HCT116 (cell line): ENCODE data around the gene SEPTIN5. TPM values are rescaled to one million over a fixed set of nuclear protein-coding genes. Genes with fewer than 3 reads are reported as not detected.

Source experiments
- ATAC-seq: fragments of 200-7000 bp; cut with Tn5 transposase; 2 replicates; pipeline ENCODE4 v1.9.1; 2020; ENCODE audit warnings: mild to moderate bottlenecking, moderate library complexity
- BruUV-seq: library from RNA; stranded (reverse); fragments of 400-500 nt; replicated peaks from 2 replicates; lab custom pipeline; 2021; lab: Mats Ljungman, UMichigan
- CTCF ChIA-PET: fragments of 300-600 bp; sonication (Branson Sonifier 250); formaldehyde crosslinking; loops from one replicate; lab custom pipeline; 2021; ENCODE audit warnings: antibody characterized with exemption; lab: Charles Lee
- POLR2A ChIA-PET: fragments of 300-600, 350-600 bp; sonication (Branson Sonifier 250); formaldehyde crosslinking; loops from one replicate; lab custom pipeline; 2021; ENCODE audit warnings: antibody characterized with exemption; lab: Charles Lee
- RAD21 ChIA-PET, 2 experiments: fragments of 300-600 bp; sonication (Branson Sonifier 250); formaldehyde crosslinking; loops; one replicate each; lab custom pipeline; 2023; ENCODE audit warnings: low total read pairs in 2 of 2; ENCODE audit not compliant: uncharacterized antibody in 2 of 2, unreplicated experiment in 2 of 2, low non-redundant PET in 1 of 2; lab: Charles Lee
- DNase-seq: peaks from one replicate; pipeline ENCODE4 v3.0.0-alpha.2; 2010; ENCODE audit warnings: low read depth, low spot score
- H2AFZ ChIP-seq: fragments of 200-600 bp; shearing (Covaris generic), sonication (generic); 2 replicates; pipeline ENCODE4 v1.6.1; 2017; ENCODE audit warnings: low read depth, mixed run types, mixed read lengths, antibody characterized with exemption, low read length; ENCODE audit not compliant: poor library complexity, severe bottlenecking
- H3K27ac ChIP-seq: 2 replicates; pipeline ENCODE4 v1.5.1; 2012; ENCODE audit warnings: low read depth, low read length
- H3K27me3 ChIP-seq: fragments of 200-600 bp; sonication (generic); 2 replicates; pipeline ENCODE4 v1.6.1; 2016; ENCODE audit warnings: mixed run types, low read length, mixed read lengths; ENCODE audit not compliant: insufficient read depth
- H3K36me3 ChIP-seq, 2 experiments: fragments of 200-500 bp in 1 of 2; fragments of 200-600 bp in 1 of 2; sonication (Bioruptor generic) in 1 of 2; sonication (generic) in 1 of 2; 2 replicates each; pipeline versions ENCODE4 v1.5.1 to v1.6.1; 2014 to 2016; ENCODE audit warnings: low read length in 2 of 2, inconsistent platforms in 1 of 2, mixed read lengths in 1 of 2, mixed run types in 1 of 2; ENCODE audit not compliant: insufficient read depth in 2 of 2, control insufficient read depth in 1 of 2
- H3K4me1 ChIP-seq, 2 experiments: fragments of 200-600 bp in 1 of 2; sonication (generic) in 1 of 2; 2 replicates each; pipeline versions ENCODE4 v1.5.1 to v1.6.1; 2012 to 2017; ENCODE audit warnings: low read length in 2 of 2, inconsistent platforms in 1 of 2, mild to moderate bottlenecking in 1 of 2, mixed read lengths in 1 of 2, mixed run types in 1 of 2, moderate library complexity in 1 of 2; ENCODE audit not compliant: insufficient read depth in 2 of 2, control insufficient read depth in 1 of 2
- H3K4me2 ChIP-seq: fragments of 200-600 bp; sonication (generic); 2 replicates; pipeline ENCODE4 v1.6.1; 2017; ENCODE audit warnings: mixed run types, low read length, mixed read lengths
- H3K4me3 ChIP-seq, 2 experiments: fragments of 200-600 bp in 1 of 2; sonication (generic) in 1 of 2; replicated peaks in 1 of 2; 2 replicates each; pipeline ENCODE4 v1.5.1; 2011 to 2016; ENCODE audit warnings: low read length in 2 of 2, control low read depth in 1 of 2, low read depth in 1 of 2, mild to moderate bottlenecking in 1 of 2, mixed read lengths in 1 of 2, mixed run types in 1 of 2
- H3K79me2 ChIP-seq: fragments of 200-600 bp; sonication (generic); 2 replicates; pipeline ENCODE4 v1.6.1; 2017; ENCODE audit warnings: mild to moderate bottlenecking, mixed run types, low read length, moderate library complexity, mixed read lengths; ENCODE audit not compliant: insufficient read depth
- H3K9ac ChIP-seq: fragments of 200-600 bp; sonication (generic); 2 replicates; pipeline ENCODE4 v1.6.1; 2016; ENCODE audit warnings: low read length, mixed read lengths
- H3K9me2 ChIP-seq: fragments of 200-600 bp; sonication (generic), shearing (Covaris generic); 2 replicates; pipeline ENCODE4 v1.6.1; 2017; ENCODE audit warnings: mixed run types, mild to moderate bottlenecking, moderate library complexity; ENCODE audit not compliant: insufficient read depth
- H3K9me3 ChIP-seq, 2 experiments: fragments of 200-500 bp in 1 of 2; fragments of 200-600 bp in 1 of 2; sonication (Bioruptor generic) in 1 of 2; sonication (generic) in 1 of 2; 2 replicates each; pipeline ENCODE4 v1.6.1; 2014 to 2017; ENCODE audit warnings: low read length in 2 of 2, mixed read lengths in 2 of 2, inconsistent platforms in 1 of 2, low read depth in 1 of 2, mild to moderate bottlenecking in 1 of 2, mixed run types in 1 of 2, moderate library complexity in 1 of 2; ENCODE audit not compliant: control insufficient read depth in 1 of 2, insufficient read depth in 1 of 2
- H4K20me1 ChIP-seq: fragments of 200-600 bp; sonication (generic), shearing (Covaris generic); 2 replicates; pipeline ENCODE4 v1.6.1; 2017; ENCODE audit warnings: mixed run types, mild to moderate bottlenecking, moderate library complexity; ENCODE audit not compliant: insufficient read depth
- ATF3 ChIP-seq: IDR thresholded peaks from 2 replicates; pipeline ENCODE4 v1.6.1; 2012
- CBX3 ChIP-seq: IDR thresholded peaks from 2 replicates; pipeline ENCODE4 v1.6.1; 2012; ENCODE audit warnings: low read depth
- CEBPB ChIP-seq: IDR thresholded peaks from 2 replicates; pipeline ENCODE4 v1.6.1; 2012; ENCODE audit warnings: low read depth
- CTCF ChIP-seq, 3 experiments: fragments of 200-600 bp in 1 of 3; sonication (generic) in 1 of 3; IDR thresholded peaks in 2 of 3; conservative IDR thresholded peaks in 1 of 3; 2 replicates each; pipeline ENCODE4 v1.5.1; 2012 to 2017; ENCODE audit warnings: low read depth in 2 of 3, low read length in 2 of 3, antibody characterized with exemption in 1 of 3, borderline replicate concordance in 1 of 3, control low read depth in 1 of 3, mild to moderate bottlenecking in 1 of 3, mixed read lengths in 1 of 3, mixed run types in 1 of 3, moderate library complexity in 1 of 3; ENCODE audit not compliant: insufficient read depth in 1 of 3
- EGR1 ChIP-seq: IDR thresholded peaks from 2 replicates; pipeline ENCODE4 v1.6.1; 2012; ENCODE audit warnings: low read depth
- EZH2 ChIP-seq: fragments of 200-600 bp; sonication (generic); IDR thresholded peaks from 2 replicates; pipeline ENCODE4 v1.6.1; 2017; ENCODE audit warnings: antibody characterized with exemption, mixed run types
- EZH2phosphoT487 ChIP-seq: fragments of 200-600 bp; IDR thresholded peaks from 2 replicates; pipeline ENCODE4 v1.6.1; 2018; ENCODE audit warnings: antibody characterized with exemption, borderline replicate concordance
- MAX ChIP-seq: IDR thresholded peaks from 2 replicates; pipeline ENCODE4 v1.6.1; 2012
- POLR2A ChIP-seq: IDR thresholded peaks from 2 replicates; pipeline ENCODE4 v1.7.0; 2011; ENCODE audit warnings: borderline replicate concordance; ENCODE audit not compliant: insufficient read depth, insufficient read length; ENCODE audit errors: extremely low read depth
- POLR2AphosphoS5 ChIP-seq: IDR thresholded peaks from 2 replicates; pipeline ENCODE4 v1.6.1; 2011; ENCODE audit warnings: mild to moderate bottlenecking, low read depth, low read length, moderate library complexity
- RAD21 ChIP-seq: IDR thresholded peaks from 2 replicates; pipeline ENCODE4 v1.6.1; 2012; ENCODE audit warnings: low read depth, mild to moderate bottlenecking
- SIN3A ChIP-seq: IDR thresholded peaks from 2 replicates; pipeline ENCODE4 v1.6.1; 2012; ENCODE audit warnings: low read depth
- SP1 ChIP-seq: IDR thresholded peaks from 2 replicates; pipeline ENCODE4 v1.6.1; 2012; ENCODE audit warnings: low read depth
- TCF7L2 ChIP-seq: IDR thresholded peaks from 2 replicates; pipeline ENCODE4 v1.7.0; 2011; ENCODE audit warnings: borderline replicate concordance, inconsistent platforms; ENCODE audit not compliant: insufficient read depth, insufficient read length; ENCODE audit errors: extremely low read depth
- ZFX ChIP-seq: fragments of 450-650 bp; IDR thresholded peaks from 2 replicates; pipeline ENCODE4 v1.6.1; 2017
- ZNF274 ChIP-seq: fragments of 200-500 bp; sonication (Bioruptor generic); IDR thresholded peaks from 2 replicates; pipeline ENCODE4 v1.6.1; 2014; ENCODE audit warnings: mild to moderate bottlenecking, low read depth, low read length, inconsistent platforms
- intact Hi-C: fragments of 100-400 bp; cut with micrococcal nuclease; formaldehyde crosslinking; loops from 2 replicates; pipeline ENCODE4 v1.10.0; 2022
- total RNA-seq: library from RNA; stranded (reverse); gene quantifications from one replicate; pipeline ENCODE4 v1.2.1, GENCODE V29; 2021; ENCODE audit not compliant: unreplicated experiment
- TF ChIP-seq, protein P1 (sequence below): IDR thresholded peaks from 2 replicates; pipeline ENCODE4 v1.6.1; 2012; ENCODE audit warnings: low read depth

SEPTIN5 gene
- total RNA-seq, 1 experiment from 2014 or later, result 9.0 TPM

DNA sequence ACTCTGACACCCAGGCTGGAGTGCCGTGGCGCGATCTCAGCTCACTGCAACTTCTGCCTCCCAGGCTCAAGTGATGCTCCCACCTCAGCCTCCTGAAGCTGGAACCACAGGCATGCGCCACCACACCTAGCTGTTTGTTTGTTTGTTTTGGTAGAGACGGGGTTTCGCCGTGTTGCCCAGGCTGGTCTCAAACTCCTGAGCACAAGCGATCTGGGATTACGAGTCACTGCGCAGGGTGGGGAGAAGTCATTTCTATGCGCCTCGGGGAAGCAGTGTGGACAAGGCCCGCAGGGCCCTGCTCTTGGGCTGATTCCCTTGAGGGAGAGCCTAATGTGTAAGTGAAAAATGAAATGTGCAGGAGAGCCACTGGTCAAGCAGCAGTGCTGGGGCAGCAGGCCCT lies 19.6 kb upstream of the SEPTIN5 start:
- RAD21 ChIA-PET, result no interaction called here
- no peak overlapping the region for H3K4me3 ChIP-seq
- CTCF ChIA-PET, result no interaction called here
- no peak overlapping the region for H3K27ac ChIP-seq
- no peak overlapping the region for H3K4me2 ChIP-seq
- H4K20me1 ChIP-seq, result no peaks in the 10 kb centered on the region
- H3K9me2 ChIP-seq, result no peaks in the 10 kb centered on the region
- intact Hi-C loops, result no loop called here
- POLR2A ChIA-PET, result no interaction called here
- TF ChIP-seq EZH2phosphoT487, result no peak
- no peak for TF ChIP-seq EGR1
- no peak for TF ChIP-seq POLR2A
- TF ChIP-seq CEBPB, result no peak
- no peak for TF ChIP-seq CBX3
- no peak for TF ChIP-seq EZH2
- no peak for TF ChIP-seq ATF3
- TF ChIP-seq ZNF274, result no peak
- no peak for TF ChIP-seq CTCF (IDR thresholded peaks at IDR 0.05 in 2 of 3, conservative IDR thresholded peaks at IDR 0.05 in 1 of 3; ENCODE audit: borderline replicate concordance in 1 of 3, insufficient read depth in 1 of 3, low read depth in 2 of 3, low read length in 2 of 3)
- TF ChIP-seq MAX, result no peak
- no peak for TF ChIP-seq POLR2AphosphoS5
- TF ChIP-seq TCF7L2, result no peak
- no peak for TF ChIP-seq SP1
- TF ChIP-seq, protein P1, sequence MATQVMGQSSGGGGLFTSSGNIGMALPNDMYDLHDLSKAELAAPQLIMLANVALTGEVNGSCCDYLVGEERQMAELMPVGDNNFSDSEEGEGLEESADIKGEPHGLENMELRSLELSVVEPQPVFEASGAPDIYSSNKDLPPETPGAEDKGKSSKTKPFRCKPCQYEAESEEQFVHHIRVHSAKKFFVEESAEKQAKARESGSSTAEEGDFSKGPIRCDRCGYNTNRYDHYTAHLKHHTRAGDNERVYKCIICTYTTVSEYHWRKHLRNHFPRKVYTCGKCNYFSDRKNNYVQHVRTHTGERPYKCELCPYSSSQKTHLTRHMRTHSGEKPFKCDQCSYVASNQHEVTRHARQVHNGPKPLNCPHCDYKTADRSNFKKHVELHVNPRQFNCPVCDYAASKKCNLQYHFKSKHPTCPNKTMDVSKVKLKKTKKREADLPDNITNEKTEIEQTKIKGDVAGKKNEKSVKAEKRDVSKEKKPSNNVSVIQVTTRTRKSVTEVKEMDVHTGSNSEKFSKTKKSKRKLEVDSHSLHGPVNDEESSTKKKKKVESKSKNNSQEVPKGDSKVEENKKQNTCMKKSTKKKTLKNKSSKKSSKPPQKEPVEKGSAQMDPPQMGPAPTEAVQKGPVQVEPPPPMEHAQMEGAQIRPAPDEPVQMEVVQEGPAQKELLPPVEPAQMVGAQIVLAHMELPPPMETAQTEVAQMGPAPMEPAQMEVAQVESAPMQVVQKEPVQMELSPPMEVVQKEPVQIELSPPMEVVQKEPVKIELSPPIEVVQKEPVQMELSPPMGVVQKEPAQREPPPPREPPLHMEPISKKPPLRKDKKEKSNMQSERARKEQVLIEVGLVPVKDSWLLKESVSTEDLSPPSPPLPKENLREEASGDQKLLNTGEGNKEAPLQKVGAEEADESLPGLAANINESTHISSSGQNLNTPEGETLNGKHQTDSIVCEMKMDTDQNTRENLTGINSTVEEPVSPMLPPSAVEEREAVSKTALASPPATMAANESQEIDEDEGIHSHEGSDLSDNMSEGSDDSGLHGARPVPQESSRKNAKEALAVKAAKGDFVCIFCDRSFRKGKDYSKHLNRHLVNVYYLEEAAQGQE, result no peak
- TF ChIP-seq SIN3A, result no peak
- TF ChIP-seq ZFX, result no peak
- TF ChIP-seq RAD21, result no peak
- TF ChIP-seq, all 23 proteins: peak for 0
- DNase-seq (no peak), ATAC-seq (no peak)
- no TSS peak for BruUV-seq
- Histone ChIP-seq H3K9ac (no peak overlapping the region), H3K9me3 (no peaks in the 10 kb centered on the region), H3K27me3 (no peaks in the 10 kb centered on the region), H3K79me2 (no peaks in the 10 kb centered on the region), H3K36me3 (no peaks in the 10 kb centered on the region), H3K4me1 (peaks cover 9 to 20% of the 10 kb centered on the region in 2 experiments), H2AFZ (no peak overlapping the region)
